Tongue (tissue), 2 donors: ENCODE measurements around the gene SS18L1. TPM values are rescaled to one million over a fixed set of nuclear protein-coding genes. Genes with fewer than 3 reads are reported as not detected.

Experiments
- DNase-seq: peaks from one replicate; pipeline ENCODE4 v3.0.0-alpha.2; 2015
- total RNA-seq: library from RNA; depleted of rRNA; stranded (reverse); fragments of >200 nt; gene quantifications from one replicate; pipeline ENCODE4 v1.2.3, GENCODE V29; 2014

The SS18L1 gene
- total RNA-seq, 1 donor from 2014 or later = 18.9 TPM

DNA sequence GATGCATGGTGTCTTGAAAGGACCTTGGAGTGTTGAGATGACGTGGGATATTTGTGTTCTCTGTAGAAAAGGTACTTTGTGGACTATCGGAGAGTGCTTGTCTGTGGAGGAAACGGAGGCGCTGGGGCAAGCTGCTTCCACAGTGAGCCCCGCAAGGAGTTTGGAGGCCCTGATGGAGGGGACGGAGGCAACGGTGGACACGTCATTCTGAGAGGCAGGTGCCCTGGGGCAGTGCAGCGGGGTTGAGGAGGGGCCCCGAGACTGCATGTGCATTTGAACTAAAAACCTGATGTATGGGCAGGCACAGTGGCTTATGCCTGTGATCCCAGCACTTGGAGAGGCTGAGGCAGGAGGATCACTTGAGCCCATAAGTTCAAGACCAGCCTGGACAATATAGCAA, 52.2 kb downstream of the SS18L1 start:
- DNase-seq = no peak

DNA sequence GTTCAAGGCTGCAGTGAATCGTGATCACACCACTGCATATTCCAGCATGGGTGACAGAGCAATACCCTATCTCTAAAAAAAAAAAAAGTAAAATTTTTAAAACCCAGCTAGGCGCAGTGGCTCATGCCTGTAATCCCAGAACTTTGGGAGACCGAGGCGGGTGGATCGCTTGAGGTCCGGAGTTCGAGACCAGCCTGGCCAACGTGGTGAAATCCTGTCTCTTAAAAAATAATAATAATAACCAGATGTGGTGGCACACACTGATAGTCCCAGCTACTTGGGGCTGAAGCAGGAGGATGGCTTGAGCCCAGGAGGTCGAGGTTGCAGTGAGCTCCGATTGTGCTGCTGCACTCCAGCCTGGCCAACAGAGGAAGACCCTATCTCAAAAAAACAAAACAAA, 52.7 kb downstream of the SS18L1 start:
- DNase-seq = no peak

DNA sequence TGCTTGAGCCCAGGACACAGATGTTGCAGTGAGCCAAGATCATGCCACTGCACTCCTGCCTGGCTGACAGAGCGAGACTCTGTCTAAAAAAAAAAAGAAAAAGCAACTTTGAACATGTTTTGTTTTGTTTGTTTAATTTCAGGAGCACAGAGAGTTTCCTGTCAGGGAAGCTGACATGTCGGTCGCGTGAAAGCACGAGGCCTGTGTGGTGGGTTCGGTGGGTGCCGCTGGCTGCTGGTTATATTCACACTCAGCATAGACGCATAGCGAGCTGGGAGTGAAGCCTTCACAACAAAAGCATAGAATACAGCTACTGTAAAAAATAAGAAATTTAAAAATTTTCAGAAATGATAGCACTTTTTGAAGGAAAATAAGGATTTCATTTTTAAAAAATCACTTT, 53.7 kb downstream of the SS18L1 start:
- no peak for DNase-seq

DNA sequence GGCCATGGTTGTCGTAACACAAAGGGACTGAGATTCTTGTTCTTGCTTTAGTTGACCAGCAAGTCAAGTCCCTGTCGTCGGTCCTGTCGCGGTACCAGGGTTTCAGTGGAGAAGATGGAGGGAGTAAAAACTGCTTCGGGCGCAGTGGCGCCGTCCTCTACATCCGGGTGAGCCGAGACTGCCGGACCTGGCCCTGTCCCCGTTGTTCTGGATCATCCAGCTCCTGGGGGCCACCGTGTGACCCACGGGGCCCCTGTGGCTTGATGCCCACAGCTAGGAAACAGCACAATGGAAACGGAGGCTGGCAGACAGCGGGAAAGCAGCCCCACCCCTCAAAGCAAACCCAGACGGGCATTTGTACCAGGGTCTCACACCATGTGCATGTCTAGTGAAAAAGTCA, 54.2 kb downstream of the SS18L1 start:
- DNase-seq = no peak

DNA sequence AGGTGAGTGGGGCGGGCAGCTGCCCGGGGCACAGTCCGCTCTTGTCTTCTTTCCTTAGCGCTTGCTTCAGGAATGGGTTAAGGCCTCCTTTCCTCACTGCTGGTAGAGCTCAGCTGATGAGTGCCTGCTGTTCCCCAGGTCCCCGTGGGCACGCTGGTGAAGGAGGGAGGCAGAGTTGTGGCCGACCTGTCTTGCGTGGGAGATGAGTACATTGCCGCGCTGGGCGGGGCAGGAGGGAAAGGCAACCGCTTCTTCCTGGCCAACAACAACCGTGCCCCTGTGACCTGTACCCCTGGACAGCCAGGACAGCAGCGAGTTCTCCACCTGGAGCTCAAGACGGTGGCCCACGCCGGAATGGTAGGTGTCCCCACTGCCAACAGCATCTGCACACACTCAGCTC, 54.9 kb downstream of the SS18L1 start:
- no peak for DNase-seq

DNA sequence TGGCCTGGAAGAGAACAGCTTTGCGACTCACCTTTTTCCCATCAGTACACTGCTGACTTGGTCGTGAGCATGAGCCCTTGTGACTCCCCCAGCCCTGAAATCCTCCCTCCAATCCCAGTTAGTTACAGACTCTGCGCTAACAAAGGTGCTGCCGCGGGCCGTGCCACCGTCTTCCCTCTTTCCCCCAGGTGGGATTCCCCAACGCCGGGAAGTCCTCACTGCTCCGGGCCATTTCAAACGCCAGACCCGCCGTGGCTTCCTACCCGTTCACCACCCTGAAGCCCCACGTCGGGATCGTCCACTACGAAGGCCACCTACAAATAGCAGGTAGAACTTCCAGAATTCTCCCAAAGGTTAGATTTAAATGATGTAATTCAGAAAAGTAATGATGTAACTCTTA, 55.4 kb downstream of the SS18L1 start:
- no peak for DNase-seq

DNA sequence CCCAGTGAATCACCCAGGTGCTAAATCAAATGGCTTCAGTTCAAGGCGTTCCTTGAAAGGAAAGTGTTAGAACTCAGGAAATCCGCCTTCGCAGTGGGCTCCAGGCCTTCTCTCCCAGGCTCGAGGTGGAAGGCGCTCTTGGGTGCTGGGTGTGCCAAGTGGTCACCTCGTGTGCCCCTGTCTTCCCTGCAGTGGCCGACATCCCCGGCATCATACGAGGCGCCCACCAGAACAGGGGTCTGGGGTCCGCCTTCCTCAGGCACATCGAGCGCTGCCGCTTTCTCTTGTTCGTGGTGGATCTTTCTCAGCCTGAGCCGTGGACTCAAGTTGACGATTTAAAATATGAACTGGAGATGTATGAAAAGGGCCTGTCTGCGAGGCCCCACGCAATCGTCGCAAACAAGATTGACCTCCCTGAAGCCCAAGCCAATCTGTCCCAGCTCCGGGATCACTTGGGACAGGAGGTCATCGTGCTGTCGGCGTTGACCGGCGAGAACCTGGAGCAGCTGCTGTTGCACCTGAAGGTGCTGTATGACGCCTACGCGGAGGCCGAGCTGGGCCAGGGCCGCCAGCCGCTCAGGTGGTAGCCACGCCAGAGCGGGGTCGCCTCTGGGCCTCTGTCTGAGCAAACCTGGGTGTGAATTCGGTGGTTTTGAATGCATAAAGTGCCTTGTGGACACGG, 57.1 kb downstream of the SS18L1 start:
- DNase-seq = no peak

DNA sequence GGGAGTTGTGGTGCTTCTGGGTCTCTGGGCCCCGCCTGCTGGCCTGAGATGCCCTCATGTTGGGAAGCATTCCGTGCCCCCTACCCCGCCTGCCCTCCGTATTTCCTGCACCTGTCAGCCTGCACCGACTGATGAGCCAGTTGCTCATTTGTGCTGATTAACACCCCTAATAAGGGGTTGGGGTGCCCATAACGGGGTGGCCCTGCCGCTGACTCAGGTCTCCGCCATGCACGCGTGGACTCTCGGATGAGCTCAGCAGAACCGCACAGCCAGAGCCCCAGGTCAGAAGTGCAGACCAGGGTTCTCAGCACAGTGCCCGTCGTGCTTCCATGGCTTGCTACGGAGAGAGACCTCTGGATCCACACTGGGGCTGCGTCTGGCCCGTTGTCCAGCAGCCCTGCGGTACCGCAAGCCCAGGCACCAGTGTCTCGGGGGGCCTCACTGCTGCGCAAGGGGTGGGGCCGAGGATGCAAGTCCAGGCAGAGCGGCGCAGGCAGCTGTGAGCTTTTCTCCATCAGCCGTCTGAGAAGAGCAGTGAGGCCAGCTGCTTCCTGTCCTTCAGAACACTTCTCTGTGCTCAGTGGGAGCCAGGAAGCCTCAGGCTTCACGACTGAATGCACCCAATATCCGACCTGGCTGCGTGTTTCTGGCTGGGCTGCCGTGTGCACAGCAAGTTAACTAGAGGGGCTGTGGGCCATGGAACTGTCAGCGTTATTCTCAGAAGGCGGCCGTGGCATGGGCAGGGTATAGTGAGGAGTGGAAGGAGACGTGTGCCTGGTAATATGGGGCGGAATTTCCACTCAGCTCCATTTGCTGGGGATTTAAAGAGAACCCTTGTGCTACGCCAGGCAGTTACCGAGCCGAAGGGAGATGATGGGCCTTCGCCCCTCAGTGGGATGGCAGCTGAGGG, 57.9 kb downstream of the SS18L1 start:
- DNase-seq = peak; percentile 77

DNA sequence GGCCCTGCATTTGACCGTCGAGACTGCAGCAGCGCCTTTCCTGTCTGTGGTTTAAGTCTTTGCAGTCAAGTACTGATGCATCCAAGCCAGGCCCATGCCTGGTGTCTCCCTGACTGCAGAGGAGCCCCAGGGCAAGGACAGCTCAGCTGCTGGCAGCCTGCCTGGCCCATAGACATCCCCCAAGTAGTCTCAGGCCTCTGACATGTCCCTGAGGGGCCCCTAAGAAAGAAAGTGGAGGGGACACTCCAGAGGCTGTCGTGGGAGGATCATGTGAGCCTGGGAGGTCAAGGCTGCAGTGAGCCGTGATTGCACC, 58.5 kb downstream of the SS18L1 start:
- DNase-seq = no peak

DNA sequence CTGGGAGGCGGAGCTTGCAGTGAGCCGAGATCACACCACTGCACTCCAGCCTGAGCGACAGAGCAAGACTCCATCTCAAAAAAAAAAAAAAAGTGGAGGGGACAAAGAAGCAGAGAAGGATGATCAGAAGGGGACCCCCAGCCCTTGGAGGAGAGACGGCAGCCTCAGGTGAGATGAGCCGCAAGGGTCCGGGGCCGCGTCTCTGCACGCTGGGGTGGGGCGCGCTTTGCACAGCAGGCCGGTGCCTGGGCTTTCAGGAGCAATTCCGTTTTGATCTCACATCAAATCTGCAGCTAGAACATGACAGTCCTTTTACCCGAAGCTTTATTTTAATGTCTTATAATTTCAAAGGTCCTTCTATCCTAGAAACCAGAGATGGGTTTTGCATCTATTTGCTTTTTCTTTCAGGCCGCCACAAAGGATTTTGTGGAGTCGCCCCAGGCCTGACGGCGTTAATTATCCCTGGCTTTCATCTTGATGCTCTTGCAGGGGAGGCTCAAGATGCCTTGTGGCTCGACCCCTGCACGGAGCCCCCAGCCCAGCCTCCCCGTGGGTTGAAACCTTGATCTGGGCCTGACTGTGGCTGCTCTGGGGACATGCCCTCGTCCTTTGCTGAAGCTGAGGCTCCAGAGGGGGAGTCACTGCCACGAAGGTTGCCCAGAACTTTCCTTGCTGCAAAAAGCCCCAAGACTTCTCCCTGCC, 59.3 kb downstream of the SS18L1 start:
- no peak for DNase-seq

DNA sequence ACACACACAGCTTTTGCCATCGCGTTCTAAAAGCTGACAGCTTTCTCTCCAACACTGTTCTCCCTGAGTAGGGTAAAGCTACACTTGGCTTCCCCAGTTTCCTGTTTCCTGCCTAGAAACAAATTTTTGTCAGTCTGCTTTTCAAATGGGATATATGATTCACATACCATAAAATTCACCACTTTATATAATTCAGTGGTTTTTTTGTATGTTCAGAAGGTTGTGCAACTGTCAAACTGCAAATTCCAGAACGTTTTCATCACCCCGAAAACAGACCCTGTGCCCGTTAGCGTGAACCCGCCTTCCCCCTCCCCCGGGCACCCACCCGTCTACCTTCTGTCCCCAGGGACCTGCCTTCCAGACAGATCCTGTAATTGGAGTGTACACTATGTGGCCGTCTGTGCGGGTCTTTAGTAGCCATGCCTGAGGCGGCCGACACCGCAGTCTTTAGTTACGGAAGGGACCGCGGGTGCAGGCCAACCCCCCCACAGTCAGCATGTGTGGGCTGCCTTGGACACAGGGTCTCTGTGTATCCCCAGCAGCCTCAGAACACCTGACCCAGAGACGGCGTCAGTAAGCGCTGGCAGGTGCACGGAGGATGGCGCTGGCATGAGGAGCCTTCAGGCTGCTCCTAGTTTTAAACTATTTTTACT, 59.9 kb downstream of the SS18L1 start:
- DNase-seq = no peak

DNA sequence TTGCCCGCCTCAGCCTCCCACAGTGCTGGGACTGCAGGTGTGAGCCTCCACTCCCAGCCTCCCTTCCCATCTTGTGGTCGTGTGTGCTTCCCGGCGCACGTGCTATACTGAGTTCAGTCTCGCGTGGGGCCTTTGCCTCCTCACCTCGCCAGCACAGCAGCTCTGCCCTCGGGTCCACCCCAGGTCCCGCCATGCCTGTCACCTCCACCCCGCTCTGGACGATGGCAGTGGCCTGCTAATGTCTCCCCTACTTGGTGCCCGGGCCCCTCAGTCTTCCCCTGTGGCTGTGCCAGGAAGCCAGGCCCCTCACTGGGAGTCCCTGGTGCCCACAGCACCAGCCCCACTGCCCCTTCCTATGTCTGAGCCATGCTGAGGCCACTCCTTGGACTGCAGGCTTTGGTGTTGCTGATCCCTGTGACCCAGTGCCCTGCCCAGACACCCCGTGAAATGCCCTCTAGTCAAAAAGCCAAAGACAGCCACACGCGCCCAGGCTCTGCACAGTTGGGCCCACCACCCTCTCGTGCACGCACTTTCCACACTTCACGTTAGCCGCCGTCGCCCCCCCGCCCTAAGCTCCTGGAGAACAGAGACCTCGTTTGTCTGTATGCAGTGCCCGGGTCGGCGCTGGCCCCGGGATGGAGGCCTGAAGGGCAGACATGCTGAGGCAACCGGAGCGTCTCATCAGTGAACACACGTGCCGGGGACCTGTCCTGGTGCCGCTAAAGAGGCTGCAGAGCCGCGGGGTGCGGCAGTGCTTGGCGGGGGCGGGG, 62.2 kb downstream of the SS18L1 start:
- no peak for DNase-seq

DNA sequence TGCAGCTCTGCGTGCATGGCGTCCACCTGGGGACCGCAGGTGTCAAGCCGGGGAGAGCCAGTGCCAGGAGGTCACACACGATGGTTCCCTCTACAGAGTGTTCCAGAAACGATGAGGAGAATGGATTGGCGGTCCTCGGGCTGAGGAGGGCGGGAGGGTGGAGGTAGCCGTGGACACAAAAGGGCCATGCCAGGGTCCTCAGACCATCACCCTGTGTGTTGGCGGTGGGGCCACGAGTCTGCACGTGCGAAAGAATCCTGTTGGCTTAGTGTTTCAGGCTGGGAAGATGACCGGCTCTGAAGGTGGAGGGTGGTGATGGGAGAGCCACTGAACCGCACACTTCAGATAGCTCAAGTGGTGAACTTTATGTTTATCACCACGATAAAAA, 62.8 kb downstream of the SS18L1 start:
- no peak for DNase-seq

DNA sequence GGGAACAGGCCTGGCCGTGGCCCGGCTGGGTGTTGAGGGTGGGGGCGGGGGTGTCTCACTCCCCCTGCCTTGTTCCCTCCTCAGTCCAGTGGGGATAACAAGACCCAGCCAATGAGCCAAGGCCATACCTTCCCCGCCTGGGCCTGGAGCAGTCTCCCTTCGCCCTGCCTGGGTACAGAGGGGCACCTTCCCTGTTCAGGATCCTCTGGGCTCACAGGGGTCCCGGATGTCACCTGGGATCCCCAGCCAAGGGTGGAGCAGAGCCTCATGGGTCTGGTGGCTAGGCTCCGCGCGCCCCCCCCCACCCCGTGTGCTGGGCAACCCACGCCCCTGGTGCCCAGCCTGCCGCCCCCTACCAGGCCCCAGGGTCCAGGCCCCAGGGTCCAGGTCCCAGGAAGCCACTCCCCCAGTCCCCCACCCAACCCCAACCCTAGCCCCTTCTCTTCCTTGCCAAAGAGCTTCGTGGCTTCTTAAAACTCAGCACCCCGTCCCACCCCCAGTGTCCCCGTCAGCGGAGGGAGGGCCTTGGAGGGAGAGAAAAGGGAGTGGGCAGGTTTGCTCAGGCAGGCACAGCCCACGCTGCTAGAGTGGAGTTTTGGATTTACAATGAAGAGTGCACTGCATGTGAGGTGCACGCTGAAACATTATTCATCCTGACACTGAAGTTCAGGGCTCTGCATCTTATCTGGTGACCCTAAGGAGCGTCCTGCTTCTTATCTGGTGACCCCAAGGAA, 64.7 kb downstream of the SS18L1 start:
- no peak for DNase-seq

DNA sequence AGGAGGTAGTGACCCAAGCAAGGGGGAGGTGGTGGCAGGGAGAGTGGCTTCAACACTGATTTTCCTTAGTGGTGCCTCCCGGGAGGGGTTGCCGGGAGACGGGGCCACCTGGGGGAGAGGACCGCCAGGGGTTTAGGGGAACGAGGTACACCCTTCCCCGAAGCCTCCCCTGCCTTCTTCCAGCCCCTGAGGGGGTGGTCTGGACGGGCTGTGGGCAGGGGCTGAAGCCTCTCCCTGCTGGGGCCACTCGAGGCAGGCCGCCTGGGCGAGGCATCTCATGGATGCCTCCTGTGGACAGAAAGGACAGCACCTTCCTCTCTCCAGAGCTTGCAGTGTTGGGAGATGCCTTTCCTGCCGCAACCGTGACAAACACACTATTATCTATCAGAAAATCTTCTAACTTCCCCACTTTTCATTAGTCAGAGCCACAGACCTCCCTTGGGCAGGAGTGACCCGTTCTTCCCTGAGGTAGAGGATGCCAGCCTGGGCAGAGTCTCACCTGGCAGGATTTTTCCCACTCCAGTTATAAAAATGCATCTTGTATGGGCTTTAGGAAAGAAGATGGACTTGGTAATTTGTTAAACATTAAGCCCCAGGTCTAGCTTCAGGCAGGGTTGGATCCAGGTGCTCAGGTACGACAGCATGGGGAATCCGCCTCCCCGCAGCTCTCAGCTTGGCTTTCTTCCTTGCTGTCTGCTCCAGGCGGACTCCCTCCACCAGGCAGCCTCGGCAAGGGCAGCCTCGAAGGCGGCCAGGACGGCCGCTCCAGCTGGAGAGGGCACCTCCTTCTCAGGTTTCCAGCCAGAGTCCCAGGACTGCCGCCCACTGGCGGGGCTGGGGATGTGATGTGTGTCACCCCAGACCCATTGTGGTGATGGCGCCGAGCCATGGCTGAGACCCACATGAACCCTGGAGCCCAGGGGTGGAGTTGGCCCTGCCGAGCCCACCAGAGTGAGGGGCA, 65.5 kb downstream of the SS18L1 start:
- DNase-seq = peak; percentile 14

DNA sequence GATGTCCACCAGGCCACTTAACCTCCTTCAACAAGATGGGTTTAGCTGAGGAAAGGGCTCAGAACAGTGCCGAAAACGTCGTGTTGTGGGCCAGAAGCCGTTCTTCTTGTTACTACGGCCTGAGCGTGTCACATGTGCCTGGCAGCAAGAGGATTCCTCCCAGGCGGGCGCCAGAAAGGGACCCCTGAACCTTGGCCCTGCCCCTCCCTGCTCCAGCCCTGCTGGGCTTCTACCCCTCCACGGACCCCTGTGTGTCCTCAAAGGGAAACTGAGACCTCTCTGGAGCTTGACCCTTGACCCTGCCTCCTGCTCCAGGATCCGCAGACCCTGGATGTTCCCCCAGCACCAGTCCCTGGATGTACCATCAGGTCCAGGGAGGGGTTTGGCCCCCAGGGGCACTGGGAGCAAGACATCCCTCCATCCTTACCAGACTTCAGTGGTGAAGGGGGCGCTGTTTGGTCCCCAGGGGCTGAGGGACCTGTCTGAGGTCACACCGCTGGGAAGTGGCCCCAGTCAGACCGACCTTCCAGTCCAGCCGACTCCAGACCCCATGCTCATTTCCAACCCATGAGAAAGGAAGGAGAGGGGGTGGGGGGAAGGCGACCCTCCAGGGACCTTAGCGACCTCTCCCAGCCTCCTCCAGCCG, 66.4 kb downstream of the SS18L1 start:
- DNase-seq = no peak

DNA sequence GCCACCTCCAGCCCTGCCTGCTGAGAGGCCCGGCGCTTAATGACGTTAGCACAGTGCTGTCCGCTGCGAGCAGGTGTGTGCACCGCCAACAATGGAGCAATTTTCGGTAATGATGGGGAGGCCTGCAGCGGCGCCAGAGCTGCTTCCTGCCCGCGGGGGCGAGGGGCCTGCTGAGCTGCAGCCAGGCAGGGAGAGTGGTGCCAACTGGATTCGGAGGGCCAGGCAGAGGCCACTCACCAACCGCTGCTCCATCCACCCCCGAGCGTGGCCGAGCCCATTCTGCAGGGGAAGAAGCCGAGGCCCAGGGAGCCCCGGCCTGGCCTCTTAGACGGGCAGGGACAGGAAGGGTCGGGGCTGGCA, 66.9 kb downstream of the SS18L1 start:
- no peak for DNase-seq

DNA sequence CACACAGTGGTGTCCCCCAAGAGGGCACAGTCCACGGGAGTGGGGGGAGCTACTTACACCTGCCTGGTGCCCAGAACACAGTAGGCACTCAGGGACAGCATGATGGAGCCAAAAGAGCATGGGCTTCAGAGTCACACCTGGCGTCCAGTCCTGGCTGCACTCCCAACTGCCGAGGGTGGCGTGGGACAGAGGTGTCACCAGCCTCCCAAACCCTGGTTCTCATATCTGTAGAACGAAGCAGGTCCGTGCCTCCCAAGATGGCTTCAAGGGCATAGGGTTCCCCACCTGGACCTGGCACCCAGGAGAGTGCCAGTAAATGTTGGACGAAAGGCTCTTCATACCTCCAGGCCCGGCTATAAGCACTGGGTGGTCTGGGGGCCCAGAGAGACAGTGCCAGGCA, 67.6 kb downstream of the SS18L1 start:
- no peak for DNase-seq

DNA sequence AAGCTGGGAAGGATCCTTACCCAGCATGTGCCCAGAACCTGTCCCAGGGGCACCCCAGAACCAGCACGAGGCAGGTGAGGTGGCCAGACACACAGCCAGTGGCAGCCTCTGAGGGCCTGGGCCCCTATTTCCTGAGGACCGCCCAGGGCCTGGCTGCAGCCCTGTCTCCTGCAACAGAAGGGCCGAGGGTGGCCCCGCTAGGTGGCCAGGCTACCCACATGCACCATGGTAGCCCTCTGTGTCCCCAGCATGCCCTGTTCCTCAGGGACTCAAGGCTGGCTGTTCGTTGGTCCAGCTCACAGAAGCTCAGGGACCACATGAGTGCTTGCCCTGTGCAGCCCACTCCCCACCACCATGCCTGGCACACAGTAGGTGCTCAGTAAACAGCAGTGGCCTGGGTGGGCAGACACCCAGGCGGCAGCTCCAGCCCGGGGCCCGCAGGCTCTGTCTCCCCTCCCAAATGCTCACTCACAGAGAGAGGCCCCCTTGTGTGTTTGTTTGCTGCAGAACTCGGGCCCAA, 68.3 kb downstream of the SS18L1 start:
- no peak for DNase-seq
